Endothelial cell of umbilical vein (primary cell): ENCODE measurements around the gene CLN3. TPM values are rescaled to one million over a fixed set of nuclear protein-coding genes. Genes with fewer than 3 reads are reported as not detected.

Experiments used
- BruUV-seq: library from RNA; stranded (reverse); fragments of 400-500 nt; replicated peaks from 2 replicates; lab custom pipeline; 2021; lab: Mats Ljungman, UMichigan
- CTCF ChIA-PET: fragments of 300-600, 350-600 bp; sonication (Branson Sonifier 250); formaldehyde crosslinking; loops from one replicate; lab custom pipeline; 2021; ENCODE audit warnings: antibody characterized with exemption, inconsistent platforms; lab: Charles Lee
- POLR2A ChIA-PET: fragments of 300-600, 350-600 bp; sonication (Branson Sonifier 250); formaldehyde crosslinking; loops from one replicate; lab custom pipeline; 2021; ENCODE audit warnings: antibody characterized with exemption, inconsistent platforms; lab: Charles Lee
- DNase-seq: peaks from one replicate; pipeline ENCODE4 v3.0.0-alpha.2; 2011; ENCODE audit warnings: low read depth, low spot score
- FAIRE-seq: peaks from 2 replicates; lab custom pipeline; 2011; peaks lifted over from hg19 to GRCh38; lab: Jason Lieb, UNC
- H2AFZ ChIP-seq: 2 replicates; pipeline ENCODE4 v1.6.0; 2012; ENCODE audit warnings: low read depth, low read length, control low read depth, inconsistent platforms
- H3K27ac ChIP-seq: 2 replicates; pipeline ENCODE4 v1.5.1; 2011; ENCODE audit warnings: low read depth, mild to moderate bottlenecking, control low read depth, low read length, moderate library complexity; ENCODE audit not compliant: insufficient read depth
- H3K27me3 ChIP-seq, 2 experiments: 2 replicates each; pipeline versions ENCODE4 v1.6.0 to v1.6.1; 2011; ENCODE audit warnings: low read length in 2 of 2, mixed read lengths in 1 of 2; ENCODE audit not compliant: control insufficient read depth in 2 of 2, insufficient read depth in 2 of 2
- H3K36me3 ChIP-seq, 2 experiments: 2 replicates in 1 of 2; 3 replicates in 1 of 2; pipeline ENCODE4 v1.5.1; 2011; ENCODE audit warnings: low read length in 2 of 2, mild to moderate bottlenecking in 1 of 2, moderate library complexity in 1 of 2; ENCODE audit not compliant: control insufficient read depth in 2 of 2, insufficient read depth in 2 of 2; ENCODE audit errors: extremely low read depth in 1 of 2
- H3K4me1 ChIP-seq: 3 replicates; pipeline ENCODE4 v1.5.1; 2011; ENCODE audit warnings: mild to moderate bottlenecking, low read length; ENCODE audit not compliant: control insufficient read depth, insufficient read depth; ENCODE audit errors: extremely low read depth
- H3K4me2 ChIP-seq: 2 replicates; pipeline ENCODE4 v1.6.1; 2011; ENCODE audit warnings: low read length, control low read depth, mixed read lengths; ENCODE audit not compliant: insufficient read depth
- H3K4me3 ChIP-seq, 3 experiments: fragments of 200-600 bp in 1 of 3; sonication (generic), shearing (Covaris generic) in 1 of 3; replicated peaks in 1 of 3; 2 replicates each; pipeline ENCODE4 v1.5.1; 2011 to 2016; ENCODE audit warnings: control low read depth in 3 of 3, low read length in 3 of 3, mild to moderate bottlenecking in 2 of 3, inconsistent platforms in 1 of 3, low read depth in 1 of 3, moderate library complexity in 1 of 3; ENCODE audit not compliant: insufficient read depth in 1 of 3
- H3K79me2 ChIP-seq: 2 replicates; pipeline ENCODE4 v1.6.0; 2012; ENCODE audit warnings: low read length, inconsistent platforms; ENCODE audit not compliant: control insufficient read depth, insufficient read depth
- H3K9ac ChIP-seq: replicated peaks from 2 replicates; pipeline ENCODE3; 2011; ENCODE audit warnings: low read length, control low read depth; ENCODE audit not compliant: insufficient read depth; ENCODE audit errors: extremely low read depth
- H3K9me1 ChIP-seq: replicated peaks from 3 replicates; pipeline ENCODE4 v1.6.0; 2011; ENCODE audit warnings: mild to moderate bottlenecking, low read length; ENCODE audit not compliant: control insufficient read depth, insufficient read depth; ENCODE audit errors: extremely low read depth
- H3K9me3 ChIP-seq: replicated peaks from 2 replicates; pipeline ENCODE4 v1.5.1; 2012; ENCODE audit warnings: low read length, inconsistent platforms; ENCODE audit not compliant: control insufficient read depth, insufficient read depth
- H4K20me1 ChIP-seq: replicated peaks from 2 replicates; pipeline ENCODE3; 2011; ENCODE audit warnings: mild to moderate bottlenecking, low read length; ENCODE audit not compliant: control insufficient read depth, insufficient read depth; ENCODE audit errors: extremely low read depth
- CTCF ChIP-seq, 2 donors: IDR thresholded peaks; 1 replicate in 1 of 2; 2 replicates in 1 of 2; pipeline ENCODE4 v1.5.1; 2011; ENCODE audit warnings: low read length in 2 of 2, mild to moderate bottlenecking in 2 of 2, moderate library complexity in 2 of 2, control low read depth in 1 of 2, inconsistent platforms in 1 of 2, low read depth in 1 of 2; ENCODE audit not compliant: insufficient read depth in 1 of 2; ENCODE audit errors: extremely low read depth in 1 of 2
- EZH2 ChIP-seq: IDR thresholded peaks from 2 replicates; pipeline ENCODE4 v1.6.1; 2012; ENCODE audit warnings: borderline replicate concordance, low read depth, mild to moderate bottlenecking, moderate library complexity, low read length, inconsistent platforms; ENCODE audit not compliant: severe bottlenecking
- FOS ChIP-seq: IDR thresholded peaks from 2 replicates; pipeline ENCODE4 v1.6.1; 2011; ENCODE audit warnings: mild to moderate bottlenecking, low read length, moderate library complexity, borderline replicate concordance; ENCODE audit not compliant: insufficient read depth
- GATA2 ChIP-seq: IDR thresholded peaks from 2 replicates; pipeline ENCODE4 v1.7.0; 2011; ENCODE audit warnings: low read depth, mild to moderate bottlenecking, moderate library complexity, mixed read lengths, low read length; ENCODE audit not compliant: insufficient read length, insufficient read depth
- JUN ChIP-seq: IDR thresholded peaks from 2 replicates; pipeline ENCODE4 v1.6.1; 2011; ENCODE audit warnings: borderline replicate concordance, low read depth; ENCODE audit not compliant: insufficient read length, insufficient read depth
- MAX ChIP-seq: IDR thresholded peaks from 2 replicates; pipeline ENCODE4 v1.6.1; 2011; ENCODE audit not compliant: insufficient read depth, insufficient read length
- MYC ChIP-seq: IDR thresholded peaks from one replicate; pipeline ENCODE4 v1.6.1; 2011; ENCODE audit warnings: mild to moderate bottlenecking, low read depth, low read length
- POLR2A ChIP-seq: IDR thresholded peaks from 2 replicates; pipeline ENCODE4 v1.6.1; 2012; ENCODE audit warnings: low read depth, mild to moderate bottlenecking, control low read depth, low read length
- POLR2AphosphoS5 ChIP-seq: IDR thresholded peaks from 2 replicates; pipeline ENCODE4 v1.6.1; 2012; ENCODE audit warnings: low read depth, mild to moderate bottlenecking, control low read depth, low read length, moderate library complexity; ENCODE audit not compliant: insufficient read depth
- dilution Hi-C: fragments of 300-500 bp; cut with MboI; formaldehyde crosslinking; loops from one replicate; pipeline ENCODE4 v1.15.0; 2019; ENCODE audit warnings: low sequenced_read_pairs; ENCODE audit not compliant: extremely low pct_ligation_motif_present
- intact Hi-C: fragments of 100-400 bp; cut with micrococcal nuclease; formaldehyde crosslinking; loops from one replicate; pipeline ENCODE4 v1.10.0; 2022
- polyA plus RNA-seq, 4 experiments: library from polyadenylated mRNA; depleted of rRNA in 3 of 4; stranded (reverse) in 3 of 4; unstranded in 1 of 4; fragments of >200 nt; gene quantifications; 2 replicates each; pipeline versions ENCODE4 v1.2.1 to v1.2.3, GENCODE V29; 2011 to 2012; ENCODE audit warnings: missing spikeins in 1 of 4
- total RNA-seq: library from RNA; stranded (reverse); gene quantifications from 2 replicates; pipeline ENCODE4 v1.2.3, GENCODE V29; 2021

CLN3 gene
- total and polyA plus RNA-seq, 2 donors (not counting 3 experiments of a cell fraction or from before 2014, with no cell fraction given) = 40.2 to 76.1 TPM

DNA sequence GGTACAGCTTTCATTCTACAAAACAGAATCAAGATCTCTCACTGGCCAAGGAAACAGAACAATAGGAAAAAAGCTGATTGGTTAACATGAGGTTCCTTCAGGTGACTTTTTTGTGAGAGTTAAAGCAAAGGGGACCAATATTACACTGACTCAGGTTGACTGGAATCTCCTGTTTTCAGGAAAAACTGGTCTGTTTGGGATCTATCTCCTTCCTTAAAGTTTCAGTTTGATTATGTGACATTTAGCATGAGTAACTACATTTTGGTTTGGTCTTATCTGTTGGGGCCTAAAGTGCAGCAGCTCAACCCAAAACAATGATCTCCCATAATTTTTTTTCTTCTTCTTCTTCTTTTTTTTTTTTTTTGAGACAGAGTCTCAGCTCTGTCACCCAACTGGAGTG is 37.2 kb upstream of the CLN3 start:
- POLR2A ChIA-PET = no interaction called here
- BruUV-seq = no TSS peak
- Histone ChIP-seq H3K9me1 (no peaks in the 10 kb centered on the region), H3K27ac (no peak overlapping the region), H3K9ac (no peak overlapping the region), H3K4me1 (peaks cover 2% of the 10 kb centered on the region), H3K36me3 (no peaks in the 10 kb centered on the region), H3K4me3 (no peak overlapping the region), H3K4me2 (no peak overlapping the region), H4K20me1 (no peaks in the 10 kb centered on the region), H3K27me3 (peaks cover 0 to 4% of the 10 kb centered on the region in 2 experiments), H3K9me3 (no peaks in the 10 kb centered on the region), H2AFZ (no peak overlapping the region), H3K79me2 (no peaks in the 10 kb centered on the region)
- TF ChIP-seq JUN = no peak
- no peak for TF ChIP-seq CTCF (IDR thresholded peaks at IDR 0.05; ENCODE audit: extremely low read depth in 1 of 2, insufficient read depth in 1 of 2, low read depth in 1 of 2, low read length in 2 of 2)
- TF ChIP-seq FOS = no peak
- no peak for TF ChIP-seq GATA2
- no peak for TF ChIP-seq EZH2
- no peak for TF ChIP-seq MAX
- TF ChIP-seq MYC = no peak
- TF ChIP-seq POLR2A = no peak
- no peak for TF ChIP-seq POLR2AphosphoS5
- no peak for FAIRE-seq
- dilution Hi-C loops (no loop called here), intact Hi-C loops (loop anchor here (5.0 kb wide), 1 partner anchor 88 kb away; no protein-coding TSS in a partner anchor)
- CTCF ChIA-PET = interaction anchor here (1.1 kb wide), 1 partner anchor 21 kb away, joined by 3 read pairs; no protein-coding TSS in a partner anchor
- DNase-seq = no peak
